ENCODE results near the gene ZDHHC11B.
A peak's percentile ranks its signal among the peaks of the same experiment; 100 is the strongest.
"Not testable (repeated sequence)": the region's sequence is repeated elsewhere in the genome, so short reads cannot be mapped to it uniquely, and the experiment has no call there.

ZDHHC11B gene

DNA sequence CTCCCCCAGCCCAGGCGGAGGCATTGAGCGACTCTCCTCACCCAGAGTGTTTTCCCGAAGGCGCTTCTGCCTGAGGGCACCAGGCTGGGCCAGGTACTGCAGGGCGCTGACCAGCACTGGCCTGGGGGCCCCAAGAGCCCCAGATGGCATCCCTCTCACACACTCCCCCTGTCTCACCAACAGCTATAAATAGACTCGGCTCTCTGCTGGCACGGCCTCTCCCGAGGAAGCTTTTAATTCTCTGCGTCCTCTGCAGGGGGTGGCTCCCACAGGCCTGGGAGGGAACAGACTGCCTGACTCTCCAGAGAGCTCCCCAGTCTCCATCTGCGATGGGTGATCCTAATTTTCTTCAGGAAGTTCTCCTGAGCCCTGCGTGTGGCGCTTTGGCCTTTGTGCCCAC is 2.2 kb downstream of the ZDHHC11B start:
- not testable (repeated sequence) for H2AFZ ChIP-seq (ENCODE audit: low read length); DNase-seq (ENCODE audit: low spot score); H3K4me2 ChIP-seq (ENCODE audit: insufficient read depth, low read length, poor library complexity, severe bottlenecking); H3K9me3 ChIP-seq (replicated peaks in 1 of 2; ENCODE audit: control insufficient read depth in 2 of 2, insufficient read depth in 1 of 2, low read depth in 1 of 2, low read length in 2 of 2); H3K23ac ChIP-seq (ENCODE audit: low read depth, low read length, poor library complexity); H3K27ac ChIP-seq (replicated peaks; ENCODE audit: low read length); H2BK15ac ChIP-seq (ENCODE audit: low read length); H2AK5ac ChIP-seq (ENCODE audit: low read depth, low read length); H3K4me3 ChIP-seq (ENCODE audit: low read length in 2 of 2); H2BK120ac ChIP-seq (ENCODE audit: low read depth, low read length); H2BK12ac ChIP-seq (ENCODE audit: low read length); H2BK5ac ChIP-seq (ENCODE audit: low read length); H3K4me1 ChIP-seq (ENCODE audit: control insufficient read depth in 2 of 2, insufficient read depth in 1 of 2, low read depth in 1 of 2, low read length in 2 of 2); H4K91ac ChIP-seq (ENCODE audit: low read depth, low read length, poor library complexity); H3K4ac ChIP-seq (ENCODE audit: low read length); H3K14ac ChIP-seq (ENCODE audit: low read length); H4K8ac ChIP-seq (ENCODE audit: low read depth, low read length); H3K18ac ChIP-seq (ENCODE audit: low read length); H3K9ac ChIP-seq (ENCODE audit: low read depth, low read length, poor library complexity); H3K36me3 ChIP-seq (replicated peaks in 1 of 2; ENCODE audit: control insufficient read depth in 2 of 2, insufficient read depth in 2 of 2, low read length in 2 of 2); H3K79me1 ChIP-seq (ENCODE audit: low read depth, low read length)
- WGBS, 2 donors (ENCODE audit: extremely low coverage in 2 of 2, insufficient read length in 2 of 2, insufficient replicate concordance in 1 of 2): no CpG with 5 or more reads among the region's 12 CpGs
- peaks cover 0 to 15% (median 6%) of the 10 kb centered on the region in 3 experiments for H3K27me3 ChIP-seq (ENCODE audit: control insufficient read depth in 3 of 3, insufficient read depth in 3 of 3, low read depth in 1 of 3, low read length in 3 of 3)

GRCh38 chr5:780571-780970 is 4.0 kb downstream of the ZDHHC11B start:
- H3K23ac ChIP-seq (ENCODE audit: low read depth, low read length, poor library complexity); H3K18ac ChIP-seq (ENCODE audit: low read length); H3K36me3 ChIP-seq (replicated peaks in 1 of 2; ENCODE audit: control insufficient read depth in 2 of 2, insufficient read depth in 2 of 2, low read length in 2 of 2); H2BK15ac ChIP-seq (ENCODE audit: low read length); H4K8ac ChIP-seq (ENCODE audit: low read depth, low read length); H2BK12ac ChIP-seq (ENCODE audit: low read length); H4K91ac ChIP-seq (ENCODE audit: low read depth, low read length, poor library complexity); DNase-seq (ENCODE audit: low spot score); H2BK120ac ChIP-seq (ENCODE audit: low read depth, low read length); H2BK5ac ChIP-seq (ENCODE audit: low read length); H3K27ac ChIP-seq (replicated peaks; ENCODE audit: low read length); H3K79me1 ChIP-seq (ENCODE audit: low read depth, low read length); H3K4me2 ChIP-seq (ENCODE audit: insufficient read depth, low read length, poor library complexity, severe bottlenecking); H3K9ac ChIP-seq (ENCODE audit: low read depth, low read length, poor library complexity); H3K4ac ChIP-seq (ENCODE audit: low read length); H3K14ac ChIP-seq (ENCODE audit: low read length); H2AFZ ChIP-seq (ENCODE audit: low read length); H3K9me3 ChIP-seq (replicated peaks in 1 of 2; ENCODE audit: control insufficient read depth in 2 of 2, insufficient read depth in 1 of 2, low read depth in 1 of 2, low read length in 2 of 2); H3K4me1 ChIP-seq (ENCODE audit: control insufficient read depth in 2 of 2, insufficient read depth in 1 of 2, low read depth in 1 of 2, low read length in 2 of 2); H2AK5ac ChIP-seq (ENCODE audit: low read depth, low read length); H3K4me3 ChIP-seq (ENCODE audit: low read length in 2 of 2): not testable (repeated sequence)
- WGBS, 2 donors (ENCODE audit: extremely low coverage in 2 of 2, insufficient read length in 2 of 2, insufficient replicate concordance in 1 of 2): no CpG with 5 or more reads among the region's 17 CpGs
- peaks cover 0 to 15% (median 6%) of the 10 kb centered on the region in 3 experiments for H3K27me3 ChIP-seq (ENCODE audit: control insufficient read depth in 3 of 3, insufficient read depth in 3 of 3, low read depth in 1 of 3, low read length in 3 of 3)

DNA sequence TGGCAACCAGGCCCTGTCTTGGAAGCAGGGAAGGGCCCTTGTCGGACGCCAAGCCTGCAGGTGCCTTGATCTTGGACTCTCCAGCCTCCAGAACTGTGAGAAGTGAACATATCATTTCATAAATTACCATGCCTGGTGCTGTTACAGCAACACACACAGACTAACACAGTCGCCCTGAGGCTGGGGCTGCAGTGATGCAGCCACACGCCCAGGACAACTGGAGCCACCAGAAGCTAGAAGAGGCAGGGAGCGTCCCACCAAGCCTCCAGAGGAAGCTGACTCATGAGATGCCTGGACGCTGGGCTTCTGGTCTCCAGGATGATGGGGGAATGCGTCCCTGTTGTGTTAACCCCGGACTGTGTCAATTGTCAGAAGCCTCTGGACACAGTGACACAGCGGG is 5.6 kb downstream of the ZDHHC11B start:
- H2AK5ac ChIP-seq (ENCODE audit: low read depth, low read length); H3K18ac ChIP-seq (ENCODE audit: low read length); H2BK5ac ChIP-seq (ENCODE audit: low read length); H3K27me3 ChIP-seq (ENCODE audit: control insufficient read depth in 3 of 3, insufficient read depth in 3 of 3, low read depth in 1 of 3, low read length in 3 of 3); H3K4ac ChIP-seq (ENCODE audit: low read length); H3K36me3 ChIP-seq (replicated peaks in 1 of 2; ENCODE audit: control insufficient read depth in 2 of 2, insufficient read depth in 2 of 2, low read length in 2 of 2); H2AFZ ChIP-seq (ENCODE audit: low read length); H3K23ac ChIP-seq (ENCODE audit: low read depth, low read length, poor library complexity); H2BK120ac ChIP-seq (ENCODE audit: low read depth, low read length); H4K91ac ChIP-seq (ENCODE audit: low read depth, low read length, poor library complexity); H2BK12ac ChIP-seq (ENCODE audit: low read length); H3K14ac ChIP-seq (ENCODE audit: low read length); H3K4me2 ChIP-seq (ENCODE audit: insufficient read depth, low read length, poor library complexity, severe bottlenecking); H3K9me3 ChIP-seq (replicated peaks in 1 of 2; ENCODE audit: control insufficient read depth in 2 of 2, insufficient read depth in 1 of 2, low read depth in 1 of 2, low read length in 2 of 2); H2BK15ac ChIP-seq (ENCODE audit: low read length); H4K8ac ChIP-seq (ENCODE audit: low read depth, low read length); H3K4me1 ChIP-seq (ENCODE audit: control insufficient read depth in 2 of 2, insufficient read depth in 1 of 2, low read depth in 1 of 2, low read length in 2 of 2); H3K9ac ChIP-seq (ENCODE audit: low read depth, low read length, poor library complexity); H3K79me1 ChIP-seq (ENCODE audit: low read depth, low read length); H3K27ac ChIP-seq (replicated peaks; ENCODE audit: low read length); DNase-seq (ENCODE audit: low spot score): not testable (repeated sequence)
- no CpG with 5 or more reads among the region's 9 CpGs for WGBS, 2 donors (ENCODE audit: extremely low coverage in 2 of 2, insufficient read length in 2 of 2, insufficient replicate concordance in 1 of 2)
- peak overlapping the region in 1 of 2 donors; percentile 9 for H3K4me3 ChIP-seq (ENCODE audit: low read length in 2 of 2)

GRCh38 chr5:778421-778820 is 6.1 kb downstream of the ZDHHC11B start:
- not testable (repeated sequence) for H3K9me3 ChIP-seq (replicated peaks in 1 of 2; ENCODE audit: control insufficient read depth in 2 of 2, insufficient read depth in 1 of 2, low read depth in 1 of 2, low read length in 2 of 2); H2BK12ac ChIP-seq (ENCODE audit: low read length); DNase-seq (ENCODE audit: low spot score); H2BK120ac ChIP-seq (ENCODE audit: low read depth, low read length); H4K8ac ChIP-seq (ENCODE audit: low read depth, low read length); H2BK15ac ChIP-seq (ENCODE audit: low read length); H3K18ac ChIP-seq (ENCODE audit: low read length); H3K4ac ChIP-seq (ENCODE audit: low read length); H3K36me3 ChIP-seq (replicated peaks in 1 of 2; ENCODE audit: control insufficient read depth in 2 of 2, insufficient read depth in 2 of 2, low read length in 2 of 2); H3K4me2 ChIP-seq (ENCODE audit: insufficient read depth, low read length, poor library complexity, severe bottlenecking); H3K14ac ChIP-seq (ENCODE audit: low read length); H3K23ac ChIP-seq (ENCODE audit: low read depth, low read length, poor library complexity); H2AK5ac ChIP-seq (ENCODE audit: low read depth, low read length); H2AFZ ChIP-seq (ENCODE audit: low read length); H3K27ac ChIP-seq (replicated peaks; ENCODE audit: low read length); H2BK5ac ChIP-seq (ENCODE audit: low read length); H4K91ac ChIP-seq (ENCODE audit: low read depth, low read length, poor library complexity); H3K9ac ChIP-seq (ENCODE audit: low read depth, low read length, poor library complexity); H3K4me1 ChIP-seq (ENCODE audit: control insufficient read depth in 2 of 2, insufficient read depth in 1 of 2, low read depth in 1 of 2, low read length in 2 of 2); H3K79me1 ChIP-seq (ENCODE audit: low read depth, low read length); H3K27me3 ChIP-seq (ENCODE audit: control insufficient read depth in 3 of 3, insufficient read depth in 3 of 3, low read depth in 1 of 3, low read length in 3 of 3); H3K4me3 ChIP-seq (ENCODE audit: low read length in 2 of 2)
- WGBS, 2 donors (ENCODE audit: extremely low coverage in 2 of 2, insufficient read length in 2 of 2, insufficient replicate concordance in 1 of 2): no CpG with 5 or more reads among the region's 6 CpGs
